GM18520 (cell line): ENCODE measurements around the gene ZCCHC4.
"Not testable (repeated sequence)": the region's sequence is repeated elsewhere in the genome, so short reads cannot be mapped to it uniquely, and the experiment has no call there.

Source experiments
- ATAC-seq: cut with Tn5 transposase; IDR thresholded peaks from one replicate; pipeline ENCODE4 v1.9.1; 2021; ENCODE audit not compliant: unreplicated experiment

ZCCHC4 gene

GRCh38 chr4:25320773-25321172, 8.2 kb downstream of the ZCCHC4 start:
- no peak for ATAC-seq

GRCh38 chr4:25321703-25322102, 9.1 kb downstream of the ZCCHC4 start:
- ATAC-seq, result no peak

- ATAC-seq, result not testable (repeated sequence)
Measured at GRCh38 chr4:25328463-25328862, 15.9 kb downstream of the ZCCHC4 start.

GRCh38 chr4:25330335-25330734, 17.8 kb downstream of the ZCCHC4 start:
- no peak for ATAC-seq

- peak; percentile 78 for ATAC-seq
Measured at GRCh38 chr4:25330905-25331808, 18.6 kb downstream of the ZCCHC4 start.

- ATAC-seq, result no peak
Measured at GRCh38 chr4:25343671-25344070, 31.1 kb downstream of the ZCCHC4 start.

- no peak for ATAC-seq
Measured at GRCh38 chr4:25345744-25346143, 33.2 kb downstream of the ZCCHC4 start.

- peak; percentile 67 for ATAC-seq
Measured at GRCh38 chr4:25346913-25347312, 34.3 kb downstream of the ZCCHC4 start.

- no peak for ATAC-seq
Measured at GRCh38 chr4:25347473-25347872, 34.9 kb downstream of the ZCCHC4 start.

- no peak for ATAC-seq
Measured at GRCh38 chr4:25347971-25348370, 35.4 kb downstream of the ZCCHC4 start.

- ATAC-seq, result no peak
Measured at GRCh38 chr4:25350561-25350960, 38.0 kb downstream of the ZCCHC4 start.

- no peak for ATAC-seq
Measured at GRCh38 chr4:25351777-25352416, 39.3 kb downstream of the ZCCHC4 start.

GRCh38 chr4:25356068-25356467, 43.5 kb downstream of the ZCCHC4 start:
- no peak for ATAC-seq

- ATAC-seq, result no peak
Measured at GRCh38 chr4:25358515-25359275, 46.1 kb downstream of the ZCCHC4 start.

GRCh38 chr4:25361253-25361652, 48.7 kb downstream of the ZCCHC4 start:
- no peak for ATAC-seq

GRCh38 chr4:25367004-25367621, 54.5 kb downstream of the ZCCHC4 start:
- no peak for ATAC-seq

- no peak for ATAC-seq
Measured at GRCh38 chr4:25367877-25368276, 55.3 kb downstream of the ZCCHC4 start.

GRCh38 chr4:25368315-25368714, 55.7 kb downstream of the ZCCHC4 start:
- no peak for ATAC-seq

GRCh38 chr4:25370242-25370641, 57.7 kb downstream of the ZCCHC4 start:
- no peak for ATAC-seq

- ATAC-seq, result not testable (repeated sequence)
Measured at GRCh38 chr4:25372549-25372948, 60.0 kb downstream of the ZCCHC4 start.
